Fibroblast of lung (primary cell): Measurements from ENCODE around the gene UNCX.

Experiments
- CTCF ChIP-seq, 2 donors: IDR thresholded peaks in 1 of 2; conservative IDR thresholded peaks in 1 of 2; 1 replicate in 1 of 2; 2 replicates in 1 of 2; pipeline ENCODE4 v1.5.1; 2011 to 2012; ENCODE audit warnings: low read length in 2 of 2, control low read depth in 1 of 2, inconsistent platforms in 1 of 2, low read depth in 1 of 2, mild to moderate bottlenecking in 1 of 2
- EZH2 ChIP-seq: IDR thresholded peaks from 2 replicates; pipeline ENCODE4 v1.5.1; 2012; ENCODE audit warnings: low read length, control low read depth, mild to moderate bottlenecking; ENCODE audit errors: missing control alignments

- TF ChIP-seq CTCF (conservative IDR thresholded peaks at IDR 0.05 in 1 of 2, IDR thresholded peaks at IDR 0.05 in 1 of 2; ENCODE audit: low read depth in 1 of 2, low read length in 2 of 2) (no peak), EZH2 (peak; percentile 38)
Observed at GRCh38 chr7:1244700-1245523, 12.2 kb downstream of the UNCX start.
